Loucy (cell line): ENCODE data around the gene CHRNA9.
"Not testable (repeated sequence)": the region's sequence is repeated elsewhere in the genome, so short reads cannot be mapped to it uniquely, and the experiment has no call there.

Experiments
- H2AFZ ChIP-seq: fragments of 200-600 bp; sonication (generic); 2 replicates; pipeline ENCODE4 v1.6.0; 2016; ENCODE audit warnings: antibody characterized with exemption, mild to moderate bottlenecking, low read length, moderate library complexity
- H3F3A ChIP-seq: fragments of 200-600 bp; 2 replicates; pipeline ENCODE4 v1.6.0; 2016; ENCODE audit warnings: antibody characterized with exemption, low read depth, mild to moderate bottlenecking
- H3K27me3 ChIP-seq: fragments of 200-600 bp; sonication (generic); 2 replicates; pipeline ENCODE4 v1.6.1; 2014; ENCODE audit warnings: low read length, mild to moderate bottlenecking; ENCODE audit not compliant: insufficient read depth, poor library complexity, severe bottlenecking
- H3K36me3 ChIP-seq: fragments of 200-600 bp; sonication (generic); 2 replicates; pipeline ENCODE4 v1.6.1; 2016; ENCODE audit warnings: low read length; ENCODE audit not compliant: insufficient read depth
- H3K4me1 ChIP-seq: fragments of 200-600 bp; sonication (generic); 2 replicates; pipeline ENCODE4 v1.5.1; 2014; ENCODE audit warnings: low read length, mild to moderate bottlenecking; ENCODE audit not compliant: insufficient read depth, poor library complexity, severe bottlenecking
- H3K4me2 ChIP-seq: fragments of 200-600 bp; sonication (generic); 2 replicates; pipeline ENCODE4 v1.6.0; 2014; ENCODE audit warnings: antibody characterized with exemption, low read length, low read depth, mild to moderate bottlenecking; ENCODE audit not compliant: poor library complexity, severe bottlenecking
- H3K4me3 ChIP-seq: fragments of 200-600 bp; sonication (generic); 2 replicates; pipeline ENCODE4 v1.5.1; 2014; ENCODE audit warnings: low read length, mild to moderate bottlenecking, mixed read lengths; ENCODE audit not compliant: poor library complexity, severe bottlenecking
- H3K79me2 ChIP-seq: fragments of 200-600 bp; sonication (generic); 2 replicates; pipeline ENCODE4 v1.6.1; 2014; ENCODE audit warnings: low read length; ENCODE audit not compliant: insufficient read depth
- H3K9ac ChIP-seq: fragments of 200-600 bp; sonication (generic); 2 replicates; pipeline ENCODE4 v1.6.0; 2014; ENCODE audit warnings: mild to moderate bottlenecking, low read depth, low read length, moderate library complexity; ENCODE audit not compliant: poor library complexity, severe bottlenecking
- H3K9me2 ChIP-seq: fragments of 200-600 bp; sonication (generic); replicated peaks from 2 replicates; pipeline ENCODE4 v1.6.1; 2016; ENCODE audit warnings: low read depth, low read length, mixed read lengths
- H3K9me3 ChIP-seq: fragments of 200-600 bp; sonication (generic); 2 replicates; pipeline ENCODE4 v1.6.1; 2014; ENCODE audit warnings: mild to moderate bottlenecking, antibody characterized with exemption, low read length, low read depth; ENCODE audit not compliant: insufficient read depth
- H4K20me1 ChIP-seq: fragments of 200-600 bp; sonication (generic); 2 replicates; pipeline ENCODE4 v1.6.0; 2014; ENCODE audit warnings: antibody characterized with exemption, low read length, mild to moderate bottlenecking; ENCODE audit not compliant: insufficient read depth, poor library complexity, severe bottlenecking
- EZH2phosphoT487 ChIP-seq: fragments of 200-600 bp; IDR thresholded peaks from 2 replicates; pipeline ENCODE4 v1.6.1; 2018; ENCODE audit warnings: antibody characterized with exemption, mild to moderate bottlenecking, moderate library complexity, borderline replicate concordance
- TF ChIP-seq, protein P1 (sequence below): fragments of 200-600 bp; sonication (generic); conservative IDR thresholded peaks from 2 replicates; pipeline ENCODE4 v1.5.1; 2014; ENCODE audit warnings: mild to moderate bottlenecking, antibody characterized with exemption, low read length

CHRNA9 gene

DNA sequence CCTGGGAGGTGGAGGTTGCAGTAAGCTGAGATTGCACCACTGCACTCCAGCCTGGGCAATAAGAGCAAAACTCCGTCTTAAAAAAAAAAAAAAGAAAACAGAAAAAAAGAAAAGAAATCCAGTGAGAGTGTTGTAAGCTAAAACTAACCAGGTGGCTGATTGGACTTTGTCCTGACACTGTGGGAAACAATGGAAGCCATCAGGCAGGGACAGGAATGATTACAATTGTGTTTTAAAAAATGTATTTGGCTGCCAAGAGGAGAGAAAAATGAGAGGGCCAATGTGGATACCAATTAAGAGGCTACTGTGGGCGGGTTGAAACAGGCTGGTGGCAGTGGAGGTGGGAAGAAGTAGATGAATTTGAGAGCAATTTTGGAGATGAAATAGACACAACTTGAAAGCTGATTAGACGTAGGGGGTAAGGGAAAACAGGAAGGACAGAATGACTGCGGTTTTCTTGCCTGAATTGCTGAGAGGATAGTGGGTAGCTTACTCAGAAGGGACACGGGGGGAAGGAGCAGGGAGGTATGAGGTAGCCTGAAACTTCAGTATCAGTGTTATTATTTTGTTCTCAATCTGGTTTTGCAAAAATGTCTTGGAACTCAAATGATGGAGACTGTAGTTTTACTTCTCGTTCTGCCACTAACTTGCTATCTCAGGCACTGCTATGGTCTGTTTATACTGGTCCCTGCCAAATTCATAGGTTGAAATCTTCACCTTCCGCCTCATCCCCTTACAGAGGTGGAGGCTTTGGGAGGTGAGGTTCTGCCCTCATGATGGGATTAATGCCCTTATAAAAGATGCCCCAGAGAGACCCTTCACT, 45.6 kb upstream of the CHRNA9 start:
- no peaks in the 10 kb centered on the region for H3K36me3 ChIP-seq
- peak overlapping the region; percentile 30 for H3K4me3 ChIP-seq
- H3F3A ChIP-seq, result no peaks in the 10 kb centered on the region
- no peaks in the 10 kb centered on the region for H4K20me1 ChIP-seq
- no peaks in the 10 kb centered on the region for H3K9me2 ChIP-seq
- H3K4me1 ChIP-seq, result peaks cover 28% of the 10 kb centered on the region
- peak overlapping the region; percentile 29 for H3K9ac ChIP-seq
- H3K27me3 ChIP-seq, result no peaks in the 10 kb centered on the region
- no peaks in the 10 kb centered on the region for H3K9me3 ChIP-seq
- H3K79me2 ChIP-seq, result no peaks in the 10 kb centered on the region
- TF ChIP-seq EZH2phosphoT487, result no peak
- TF ChIP-seq, protein P1, sequence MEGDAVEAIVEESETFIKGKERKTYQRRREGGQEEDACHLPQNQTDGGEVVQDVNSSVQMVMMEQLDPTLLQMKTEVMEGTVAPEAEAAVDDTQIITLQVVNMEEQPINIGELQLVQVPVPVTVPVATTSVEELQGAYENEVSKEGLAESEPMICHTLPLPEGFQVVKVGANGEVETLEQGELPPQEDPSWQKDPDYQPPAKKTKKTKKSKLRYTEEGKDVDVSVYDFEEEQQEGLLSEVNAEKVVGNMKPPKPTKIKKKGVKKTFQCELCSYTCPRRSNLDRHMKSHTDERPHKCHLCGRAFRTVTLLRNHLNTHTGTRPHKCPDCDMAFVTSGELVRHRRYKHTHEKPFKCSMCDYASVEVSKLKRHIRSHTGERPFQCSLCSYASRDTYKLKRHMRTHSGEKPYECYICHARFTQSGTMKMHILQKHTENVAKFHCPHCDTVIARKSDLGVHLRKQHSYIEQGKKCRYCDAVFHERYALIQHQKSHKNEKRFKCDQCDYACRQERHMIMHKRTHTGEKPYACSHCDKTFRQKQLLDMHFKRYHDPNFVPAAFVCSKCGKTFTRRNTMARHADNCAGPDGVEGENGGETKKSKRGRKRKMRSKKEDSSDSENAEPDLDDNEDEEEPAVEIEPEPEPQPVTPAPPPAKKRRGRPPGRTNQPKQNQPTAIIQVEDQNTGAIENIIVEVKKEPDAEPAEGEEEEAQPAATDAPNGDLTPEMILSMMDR, result no peak
- 0 out of 2 replicates have a peak overlapping the region, but pooled peaks have one; percentile 26 for H2AFZ ChIP-seq
- H3K4me2 ChIP-seq, result peak overlapping the region; percentile 61

DNA sequence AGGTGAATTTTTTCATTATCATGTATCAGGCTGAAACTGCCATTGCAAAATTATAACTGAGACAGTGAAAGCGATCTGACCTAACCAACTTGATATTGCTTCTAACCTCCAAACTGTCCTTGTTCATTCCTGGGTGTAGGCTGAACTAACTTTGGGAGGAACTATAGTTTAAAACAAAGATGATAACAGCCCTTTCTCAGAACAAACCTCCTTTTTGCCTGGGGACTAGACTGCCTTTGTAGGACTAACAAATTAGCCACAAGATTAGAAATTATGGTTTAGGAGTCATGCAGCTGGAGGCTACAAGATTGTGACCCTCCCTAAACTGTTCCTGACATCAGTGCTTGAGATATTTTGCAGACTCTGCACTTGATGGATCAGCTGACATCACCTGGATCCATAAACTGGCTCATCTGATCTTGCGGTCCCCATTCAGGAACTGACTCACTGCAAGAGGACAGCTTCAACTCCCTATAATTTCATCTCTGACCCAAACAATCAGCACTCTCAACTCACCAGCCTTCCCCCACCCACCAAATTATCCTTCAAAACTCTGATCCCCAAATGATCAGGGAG, 44.4 kb upstream of the CHRNA9 start:
- Histone ChIP-seq H3K4me3 (peak overlapping the region; percentile 30), H3K4me1 (peaks cover 28% of the 10 kb centered on the region), H3K4me2 (peak overlapping the region; percentile 61), H3K9ac (peak overlapping the region; percentile 29)
- not testable (repeated sequence) for H2AFZ ChIP-seq, H3K9me2 ChIP-seq, H3K9me3 ChIP-seq, H3K79me2 ChIP-seq, H3F3A ChIP-seq, H3K27me3 ChIP-seq, H3K36me3 ChIP-seq, H4K20me1 ChIP-seq

DNA sequence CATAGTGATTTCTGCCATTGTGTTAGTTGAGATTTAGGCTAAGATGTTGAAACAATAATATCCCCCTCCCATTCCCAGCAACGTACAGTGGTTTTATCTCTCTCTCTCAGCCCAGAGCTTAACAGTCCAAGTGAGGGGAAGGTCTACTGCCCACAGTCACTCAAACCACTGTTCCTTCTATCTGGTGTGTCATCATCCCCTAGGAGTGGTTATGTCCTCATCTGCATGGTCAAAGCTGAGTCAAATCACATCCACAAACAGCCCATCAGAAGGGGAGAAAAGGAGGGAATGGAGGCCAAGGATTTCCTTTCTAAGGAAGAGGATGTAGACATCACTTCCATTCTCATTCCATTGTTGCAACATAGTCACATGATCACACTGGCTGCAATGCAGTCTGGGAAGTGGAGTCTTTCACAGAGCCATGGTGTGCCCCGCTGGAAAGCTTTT, 42.8 kb upstream of the CHRNA9 start:
- TF ChIP-seq, protein P1, result no peak
- no peak for TF ChIP-seq EZH2phosphoT487
- Histone ChIP-seq H2AFZ (peak overlapping the region; percentile 34), H3K4me3 (no peak overlapping the region), H3K27me3 (no peaks in the 10 kb centered on the region), H4K20me1 (no peaks in the 10 kb centered on the region), H3K4me1 (peaks cover 32% of the 10 kb centered on the region), H3F3A (no peaks in the 10 kb centered on the region), H3K79me2 (no peaks in the 10 kb centered on the region), H3K9ac (no peak overlapping the region), H3K9me3 (peaks cover 6% of the 10 kb centered on the region; the same call in 1 of the 2 replicates), H3K36me3 (no peaks in the 10 kb centered on the region), H3K9me2 (no peaks in the 10 kb centered on the region), H3K4me2 (peak overlapping the region; percentile 12)
